HG02763 (cell line): ENCODE results near the gene SUPT6H.
A peak's percentile ranks its signal among the peaks of the same experiment; 100 is the strongest.
"Not testable (repeated sequence)": the region's sequence is repeated elsewhere in the genome, so short reads cannot be mapped to it uniquely, and the experiment has no call there.

Experiments
- ATAC-seq: cut with Tn5 transposase; IDR thresholded peaks from one replicate; pipeline ENCODE4 v1.9.1; 2021; ENCODE audit warnings: mild to moderate bottlenecking, moderate library complexity; ENCODE audit not compliant: unreplicated experiment

SUPT6H gene

GRCh38 chr17:28734712-28735241 is 72.8 kb downstream of the SUPT6H start:
- no peak for ATAC-seq

GRCh38 chr17:28735242-28735722 is 73.3 kb downstream of the SUPT6H start:
- ATAC-seq: no peak

GRCh38 chr17:28735913-28736769 is 74.1 kb downstream of the SUPT6H start:
- ATAC-seq: not testable (repeated sequence)

GRCh38 chr17:28737316-28737715 is 75.3 kb downstream of the SUPT6H start:
- no peak for ATAC-seq

GRCh38 chr17:28737770-28738679 is 76.0 kb downstream of the SUPT6H start:
- peak; percentile 51 for ATAC-seq

GRCh38 chr17:28738680-28739384 is 76.8 kb downstream of the SUPT6H start:
- no peak for ATAC-seq

GRCh38 chr17:28740406-28741357 is 78.7 kb downstream of the SUPT6H start:
- no peak for ATAC-seq

GRCh38 chr17:28741358-28742349 is 79.6 kb downstream of the SUPT6H start:
- ATAC-seq: no peak

GRCh38 chr17:28743243-28744103 is 81.5 kb downstream of the SUPT6H start, which contains the start of gene TRAF4:
Gene TRAF4 (plus strand): TSS chr17:28744011. CDS start chr17:28744113, 102 bp downstream.
- peak; percentile 73 for ATAC-seq

- no peak for ATAC-seq
Observed at GRCh38 chr17:28744104-28744971, 82.3 kb downstream of the SUPT6H start.

- no peak for ATAC-seq
Observed at GRCh38 chr17:28744972-28745785, 83.2 kb downstream of the SUPT6H start.

- no peak for ATAC-seq
Observed at GRCh38 chr17:28745786-28746411, 83.9 kb downstream of the SUPT6H start.

GRCh38 chr17:28746611-28747050 is 84.6 kb downstream of the SUPT6H start:
- no peak for ATAC-seq

- ATAC-seq: no peak
Observed at GRCh38 chr17:28747051-28747691, 85.2 kb downstream of the SUPT6H start.
